Heart left ventricle (tissue), 16 donors: Measurements from ENCODE around the gene LTBP2. TPM values are rescaled to one million over a fixed set of nuclear protein-coding genes. Genes with fewer than 3 reads are reported as not detected.

ENCODE experiments used
- ATAC-seq, 4 donors: fragments of 200-7000 bp; cut with Tn5 transposase; one replicate each; pipeline ENCODE4 v1.9.1; 2020 to 2022; ENCODE audit warnings: moderate library complexity in 4 of 4, mild to moderate bottlenecking in 3 of 4, moderate number of reproducible peaks in 1 of 4
- DNase-seq, 5 donors: peaks; one replicate each; pipeline ENCODE4 v3.0.0-alpha.2; 2020
- H3K27ac ChIP-seq, 12 donors: fragments of 200-600 bp; sonication (generic) in 4 of 12; one replicate each; pipeline versions ENCODE4 v1.5.0 to v1.8.0; 2016 to 2022; ENCODE audit warnings: mild to moderate bottlenecking in 2 of 12
- H3K27me3 ChIP-seq, 9 donors: fragments of 200-600 bp; sonication (generic) in 2 of 9; one replicate each; pipeline versions ENCODE4 v1.5.1 to v1.8.0; 2016 to 2022; ENCODE audit warnings: mild to moderate bottlenecking in 3 of 9
- H3K36me3 ChIP-seq, 9 donors: fragments of 200-600 bp; sonication (generic) in 2 of 9; one replicate each; pipeline versions ENCODE4 v1.5.0 to v1.8.0; 2018 to 2022; ENCODE audit warnings: mild to moderate bottlenecking in 2 of 9
- H3K4me1 ChIP-seq, 12 donors: fragments of 200-600 bp; sonication (generic) in 4 of 12; one replicate each; pipeline versions ENCODE4 v1.5.0 to v1.8.0; 2016 to 2022; ENCODE audit warnings: mild to moderate bottlenecking in 3 of 12
- H3K4me3 ChIP-seq, 12 donors: fragments of 200-600 bp; sonication (generic) in 4 of 12; one replicate each; pipeline versions ENCODE4 v1.5.0 to v1.8.0; 2017 to 2022; ENCODE audit warnings: mild to moderate bottlenecking in 9 of 12, moderate library complexity in 4 of 12
- H3K9me3 ChIP-seq, 12 donors: fragments of 200-600 bp; sonication (generic) in 4 of 12; one replicate each; pipeline versions ENCODE4 v1.5.0 to v1.8.0; 2016 to 2022; ENCODE audit warnings: mild to moderate bottlenecking in 1 of 12
- POLR2A ChIP-seq, 2 donors: fragments of 450-650 bp; IDR thresholded peaks; one replicate each; pipeline ENCODE4 v1.6.1; 2017; ENCODE audit warnings: antibody characterized with exemption in 2 of 2, mild to moderate bottlenecking in 2 of 2, moderate library complexity in 2 of 2
- WGBS, 4 donors: extraction: QIAGEN DNeasy Blood & Tissue Kit in 2 of 4; methylation state at CpG; one replicate each; pipeline versions ENCODE4 v1.1.5 to v1.1.7; 2013 to 2018; 5-methylcytosine and 5-hydroxymethylcytosine counted together
- intact Hi-C, 10 donors: fragments of 100-400 bp; cut with DNase I; formaldehyde crosslinking; loops; one replicate each; pipeline versions ENCODE4 v1.11.1 to v1.14.2; 2022
- polyA plus RNA-seq, 2 donors: library from polyadenylated mRNA; stranded (reverse); fragments of 200-250 nt; gene quantifications; one replicate each; pipeline ENCODE4 v1.2.3, GENCODE V29; 2013
- total RNA-seq, 9 donors: library from RNA; depleted of rRNA in 2 of 9; stranded (reverse); fragments of >200 nt in 2 of 9; fragmentation: NEBNext Ultra II Directional in 3 of 9; extraction: Animal tissue kit (Norgen Biotek cat#: 25700) in 3 of 9; gene quantifications; one replicate each; pipeline versions ENCODE4 v1.1.0 to v1.2.4, GENCODE V29; 2016 to 2023
- TF ChIP-seq, protein P1 (sequence below), 12 donors: fragments of 200-600 bp; sonication (generic) in 4 of 12; IDR thresholded peaks; one replicate each; pipeline versions ENCODE4 v1.5.0 to v1.8.0; 2018 to 2022; ENCODE audit warnings: antibody characterized with exemption in 12 of 12, mild to moderate bottlenecking in 5 of 12
- donor health status: ischemic (EF 13 %, LVEDD 7.1; RV severe dilation, severe dysfunction).
- donor health status: healthy with polysubstance abuse.
- donor health status: DM: no; HTN: yes; CAD: no.
- donor health status: DM: no; HTN: no; CAD: no.
- donor health status: ischemic (EF 25% LVEDD 6.9; RV normal size, moderate dysfunction).
- donor health status: ischemic (EF 25% LVEDD 5.7; RV mildly dilated, moderate dysfunction).
- donor health status: healthy.
- donor health status: DM: yes; HTN: yes; CAD: no.
- donor health status: ischemic (EF 35%, LVEDD 5.7; RV mildly dilated, moderate dysfunction).
- donor health status: nonischemic (EF 11% LVEDD 7.7; RV severe dilation, severe dysfunction).
- donor health status: DM: yes; HTN: yes; CAD: no.
- donor health status: PGD.
- donor health status: ischemic (EF 29% LVEDD 5.4; RV normal size, mild dysfunction).
- donor health status: nonischemic (EF 23%, LVEDD 6.1; RV moderate dilation, normal function).

LTBP2 gene
- total and polyA plus RNA-seq, 11 donors = 4.0 to 69.1 (median 29.5) TPM

DNA sequence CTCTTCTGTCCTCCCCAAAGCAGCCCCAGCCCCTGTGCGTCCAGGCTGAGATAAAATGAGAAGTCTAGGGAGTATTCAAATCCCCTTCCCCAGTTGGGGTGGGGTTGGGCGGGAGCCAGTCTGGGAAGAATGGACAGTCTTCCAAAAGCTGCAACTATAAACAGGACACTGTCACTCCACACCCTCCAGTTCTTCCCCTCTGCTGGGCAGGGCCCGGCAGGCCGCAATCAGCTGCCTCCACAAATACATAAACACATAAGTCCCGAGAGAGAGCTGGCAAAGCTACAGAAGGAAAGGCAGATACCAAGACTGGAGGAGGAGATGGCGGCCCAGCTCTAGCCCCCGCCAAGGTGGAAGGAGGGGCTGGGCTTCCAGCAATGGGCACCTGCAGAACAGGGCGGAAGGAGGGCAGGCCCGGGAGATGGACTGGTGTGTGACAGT is 12.7 kb downstream of the LTBP2 start:
- intact Hi-C loops = loop anchor here in 1 of 10 donors (10.0 kb wide), 1 partner anchor 105 kb away; the partner anchor contains the start of genes ISCA2 and NPC2
- peaks cover 8 to 74% (median 56%) of the 10 kb centered on the region in 12 donors for H3K4me1 ChIP-seq
- WGBS, 4 donors = 23 to 39% (median 34%) methylated on average over 9 of the region's 9 CpGs
- H3K27ac ChIP-seq = peak overlapping the region; percentile 31 to 80 (median 66)
- no peaks in the 10 kb centered on the region for H3K9me3 ChIP-seq
- ATAC-seq (peak; percentile 17 to 52 (median 34)), DNase-seq (peak in 2 of 5 donors; percentile 62 to 67)
- no peak overlapping the region for H3K4me3 ChIP-seq
- TF ChIP-seq, protein P1, sequence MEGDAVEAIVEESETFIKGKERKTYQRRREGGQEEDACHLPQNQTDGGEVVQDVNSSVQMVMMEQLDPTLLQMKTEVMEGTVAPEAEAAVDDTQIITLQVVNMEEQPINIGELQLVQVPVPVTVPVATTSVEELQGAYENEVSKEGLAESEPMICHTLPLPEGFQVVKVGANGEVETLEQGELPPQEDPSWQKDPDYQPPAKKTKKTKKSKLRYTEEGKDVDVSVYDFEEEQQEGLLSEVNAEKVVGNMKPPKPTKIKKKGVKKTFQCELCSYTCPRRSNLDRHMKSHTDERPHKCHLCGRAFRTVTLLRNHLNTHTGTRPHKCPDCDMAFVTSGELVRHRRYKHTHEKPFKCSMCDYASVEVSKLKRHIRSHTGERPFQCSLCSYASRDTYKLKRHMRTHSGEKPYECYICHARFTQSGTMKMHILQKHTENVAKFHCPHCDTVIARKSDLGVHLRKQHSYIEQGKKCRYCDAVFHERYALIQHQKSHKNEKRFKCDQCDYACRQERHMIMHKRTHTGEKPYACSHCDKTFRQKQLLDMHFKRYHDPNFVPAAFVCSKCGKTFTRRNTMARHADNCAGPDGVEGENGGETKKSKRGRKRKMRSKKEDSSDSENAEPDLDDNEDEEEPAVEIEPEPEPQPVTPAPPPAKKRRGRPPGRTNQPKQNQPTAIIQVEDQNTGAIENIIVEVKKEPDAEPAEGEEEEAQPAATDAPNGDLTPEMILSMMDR (IDR thresholded peaks at IDR 0.05) = no peak
- TF ChIP-seq POLR2A (IDR thresholded peaks at IDR 0.05) = no peak
- H3K27me3 ChIP-seq = no peaks in the 10 kb centered on the region
- peaks cover 0 to 21% (median 0%) of the 10 kb centered on the region in 9 donors for H3K36me3 ChIP-seq

DNA sequence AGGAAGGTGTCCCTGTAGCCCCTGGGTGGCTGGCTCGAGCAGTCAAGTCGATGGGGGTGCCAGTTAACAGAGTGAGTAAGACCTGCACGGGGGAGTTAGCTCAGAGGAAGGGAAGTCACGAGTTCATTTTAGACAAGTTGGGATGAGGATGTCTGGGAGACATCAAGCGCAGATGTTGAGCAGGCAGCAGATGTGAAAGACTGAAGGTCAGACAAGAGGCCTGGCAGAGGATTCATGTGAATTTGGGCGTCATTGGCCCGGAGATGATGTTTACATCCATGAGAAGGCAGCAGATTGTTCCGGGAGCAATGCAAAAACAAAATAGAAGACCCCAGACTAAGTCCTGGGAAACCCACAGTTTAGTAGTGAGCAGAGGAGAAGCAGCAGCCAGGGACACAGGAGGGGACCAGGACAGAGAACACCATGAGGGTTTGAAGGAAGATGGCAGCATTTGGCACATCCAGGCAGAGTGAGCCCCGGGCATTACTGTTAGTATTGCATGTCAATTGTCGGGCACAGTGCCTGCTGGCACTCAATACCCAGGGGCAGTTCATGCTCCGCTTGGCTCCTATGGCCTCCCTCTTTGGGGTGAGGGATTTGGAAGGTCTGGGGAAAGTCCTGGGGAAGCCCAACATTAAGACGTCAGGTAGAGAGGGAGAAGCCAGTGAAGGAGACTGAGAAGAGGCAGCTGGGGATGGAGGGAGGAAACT is 15.1 kb downstream of the LTBP2 start:
- DNase-seq (peak in 3 of 5 donors; percentile 29 to 60 (median 60)), ATAC-seq (peak in 3 of 4 donors; percentile 10 to 42 (median 31))
- 59 to 76% (median 64%) methylated on average over 12 of the region's 12 CpGs for whole genome bisulfite sequencing, 4 donors
- intact Hi-C loops = loop anchor here in 1 of 10 donors (10.0 kb wide), 1 partner anchor 102 kb away; the partner anchor contains the start of genes ISCA2 and NPC2
- Histone ChIP-seq H3K27me3 (no peaks in the 10 kb centered on the region), H3K4me3 (no peak overlapping the region), H3K9me3 (no peaks in the 10 kb centered on the region), H3K27ac (peak overlapping the region in 8 of 12 donors; percentile 29 to 86 (median 74)), H3K36me3 (peaks cover 0 to 5% (median 0%) of the 10 kb centered on the region in 9 donors), H3K4me1 (peaks cover 18 to 96% (median 75%) of the 10 kb centered on the region in 12 donors)
- TF ChIP-seq, protein P1 (IDR thresholded peaks at IDR 0.05) = no peak

DNA sequence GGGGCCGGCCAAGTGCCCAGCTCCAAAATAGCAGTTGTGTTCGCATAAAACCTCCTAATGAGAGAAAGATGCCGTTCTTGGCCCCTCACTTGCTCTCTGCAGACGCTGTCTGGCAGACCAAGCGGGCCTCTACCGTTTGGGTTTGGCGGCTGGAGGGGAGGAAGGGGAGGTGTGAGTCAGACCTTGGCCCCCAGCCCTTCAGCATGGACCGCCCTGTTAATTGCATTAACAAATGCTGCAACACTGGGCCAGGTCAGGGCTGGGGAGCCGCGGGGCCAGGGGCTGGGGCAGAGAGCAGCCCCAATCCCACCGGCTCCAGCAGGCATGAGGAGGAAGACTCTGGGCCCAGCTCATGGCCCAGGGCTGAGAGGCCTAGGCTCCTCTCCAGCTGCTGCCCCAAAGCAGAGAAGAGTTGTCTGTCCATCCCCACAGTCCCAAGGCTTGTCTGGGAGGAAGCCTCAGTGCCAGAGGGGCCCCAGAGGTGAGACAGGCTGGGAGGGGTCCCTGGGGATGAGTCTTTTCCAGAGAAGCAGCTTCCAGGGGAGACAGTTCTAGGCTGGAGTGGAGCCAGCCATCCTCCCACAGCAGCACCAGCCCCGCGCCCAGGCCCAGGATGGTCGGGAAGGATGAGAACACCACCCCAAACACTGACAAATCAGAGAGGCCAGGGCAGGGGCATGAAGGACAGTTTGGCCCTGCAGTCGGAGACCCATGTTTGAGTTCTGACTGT is 16.9 kb downstream of the LTBP2 start:
- 46 to 59% (median 53%) methylated on average over 11 to 15 of the region's 15 CpGs for WGBS, 4 donors
- intact Hi-C loops = loop anchor here in 2 of 10 donors (2.0 to 10.0 kb wide), 2 partner anchors 100 to 102 kb away; partner anchors contain the start of genes ISCA2 (in 2 of the 2) and NPC2 (in 2 of the 2)
- DNase-seq = peak; percentile 87 to 91 (median 88)
- Histone ChIP-seq H3K4me1 (peaks cover 25 to 95% (median 84%) of the 10 kb centered on the region in 12 donors), H3K27ac (peak overlapping the region; percentile 36 to 95 (median 80)), H3K36me3 (no peaks in the 10 kb centered on the region), H3K9me3 (no peaks in the 10 kb centered on the region), H3K27me3 (no peaks in the 10 kb centered on the region), H3K4me3 (no peak overlapping the region)
- ATAC-seq = peak; percentile 45 to 78 (median 63)
- no peak for TF ChIP-seq POLR2A (IDR thresholded peaks at IDR 0.05)
- TF ChIP-seq, protein P1 (IDR thresholded peaks at IDR 0.05) = no peak
